ENCODE measurements around the gene SMIM20. TPM values are rescaled to one million over a fixed set of nuclear protein-coding genes. Genes with fewer than 3 reads are reported as not detected.
A peak's percentile ranks its signal among the peaks of the same experiment; 100 is the strongest.

SMIM20 gene
- total RNA-seq, 2 experiments from 2014 or later: 7.2 to 9.1 TPM

- CTCF ChIA-PET: no interaction called here
- no peak for ATAC-seq (ENCODE audit: poor library complexity)
- intact Hi-C loops (cut with DNase I, micrococcal nuclease): no loop called here
- Histone ChIP-seq H3K9me3 (ENCODE audit: control insufficient read depth in 1 of 2, insufficient read depth in 1 of 2, low read length in 2 of 2) (no peaks in the 10 kb centered on the region), H3K4me1 (ENCODE audit: insufficient read depth, low read length) (peaks cover 3% of the 10 kb centered on the region), H3K27me3 (ENCODE audit: control insufficient read depth in 1 of 2, insufficient read depth in 2 of 2, low read length in 2 of 2) (no peaks in the 10 kb centered on the region), H3K27ac (ENCODE audit: low read depth in 1 of 2, low read length in 2 of 2) (no peak overlapping the region), H3K36me3 (ENCODE audit: insufficient read depth, low read length) (no peaks in the 10 kb centered on the region), H3K4me3 (ENCODE audit: low read length) (no peak overlapping the region)
- Mint-ChIP-seq H3K9me3 (no peaks in the 10 kb centered on the region), H3K36me3 (ENCODE audit: low read depth) (no peaks in the 10 kb centered on the region), H3K4me3 (no peak overlapping the region), H3K4me1 (ENCODE audit: low read depth) (no peaks in the 10 kb centered on the region), H3K27me3 (peaks cover 35% of the 10 kb centered on the region), H3K27ac (no peak overlapping the region)
- no peak for DNase-seq
- no peak for TF ChIP-seq CTCF (IDR thresholded peaks at IDR 0.05)
- POLR2A ChIA-PET: no interaction called here
Observed at GRCh38 chr4:25938366-25938765, 24.3 kb downstream of the SMIM20 start.

GRCh38 chr4:25938787-25939186 is 24.8 kb downstream of the SMIM20 start:
- Histone ChIP-seq H3K27ac (ENCODE audit: low read depth in 1 of 2, low read length in 2 of 2) (no peak overlapping the region), H3K4me3 (ENCODE audit: low read length) (no peak overlapping the region), H3K9me3 (ENCODE audit: control insufficient read depth in 1 of 2, insufficient read depth in 1 of 2, low read length in 2 of 2) (no peaks in the 10 kb centered on the region), H3K27me3 (ENCODE audit: control insufficient read depth in 1 of 2, insufficient read depth in 2 of 2, low read length in 2 of 2) (no peaks in the 10 kb centered on the region), H3K36me3 (ENCODE audit: insufficient read depth, low read length) (no peaks in the 10 kb centered on the region), H3K4me1 (ENCODE audit: insufficient read depth, low read length) (peaks cover 3% of the 10 kb centered on the region)
- Mint-ChIP-seq H3K27ac (no peak overlapping the region), H3K4me3 (no peak overlapping the region), H3K4me1 (ENCODE audit: low read depth) (no peaks in the 10 kb centered on the region), H3K36me3 (ENCODE audit: low read depth) (no peaks in the 10 kb centered on the region), H3K9me3 (no peaks in the 10 kb centered on the region), H3K27me3 (peaks cover 35% of the 10 kb centered on the region)
- no peak for TF ChIP-seq CTCF (IDR thresholded peaks at IDR 0.05)
- DNase-seq (peak in 2 of 14 experiments; percentile 9 to 19), ATAC-seq (ENCODE audit: poor library complexity) (no peak)
- CTCF ChIA-PET: interaction anchor here (1.5 kb wide), 1 partner anchor 49 kb away, joined by 3 read pairs; no protein-coding TSS in a partner anchor
- POLR2A ChIA-PET: no interaction called here
- intact Hi-C loops (cut with DNase I, micrococcal nuclease): no loop called here

GRCh38 chr4:25939330-25939729 is 25.3 kb downstream of the SMIM20 start:
- no peak overlapping the region for H3K27ac Mint-ChIP-seq
- TF ChIP-seq CTCF (IDR thresholded peaks at IDR 0.05): no peak
- Histone ChIP-seq H3K36me3 (ENCODE audit: insufficient read depth, low read length) (no peaks in the 10 kb centered on the region), H3K9me3 (ENCODE audit: control insufficient read depth in 1 of 2, insufficient read depth in 1 of 2, low read length in 2 of 2) (no peaks in the 10 kb centered on the region), H3K27ac (ENCODE audit: low read depth in 1 of 2, low read length in 2 of 2) (no peak overlapping the region), H3K4me1 (ENCODE audit: insufficient read depth, low read length) (peaks cover 3% of the 10 kb centered on the region), H3K4me3 (ENCODE audit: low read length) (no peak overlapping the region), H3K27me3 (ENCODE audit: control insufficient read depth in 1 of 2, insufficient read depth in 2 of 2, low read length in 2 of 2) (no peaks in the 10 kb centered on the region)
- DNase-seq (no peak), ATAC-seq (ENCODE audit: poor library complexity) (no peak)
- H3K27me3 Mint-ChIP-seq: peaks cover 35% of the 10 kb centered on the region
- POLR2A ChIA-PET: no interaction called here
- no peak overlapping the region for H3K4me3 Mint-ChIP-seq
- H3K36me3 Mint-ChIP-seq (ENCODE audit: low read depth): no peaks in the 10 kb centered on the region
- H3K4me1 Mint-ChIP-seq (ENCODE audit: low read depth): no peaks in the 10 kb centered on the region
- CTCF ChIA-PET: interaction anchor here (1.5 kb wide), 1 partner anchor 49 kb away, joined by 3 read pairs; no protein-coding TSS in a partner anchor
- intact Hi-C loops (cut with DNase I, micrococcal nuclease): no loop called here
- H3K9me3 Mint-ChIP-seq: no peaks in the 10 kb centered on the region

Data from CD4-positive, alpha-beta T cell (primary cell).